Transverse colon (tissue), 3 donors: ENCODE measurements around the gene GRM3.

Experiments
- POLR2A ChIP-seq: fragments of 450-650 bp; IDR thresholded peaks from one replicate; pipeline ENCODE4 v1.6.1; 2016; ENCODE audit warnings: antibody characterized with exemption, mild to moderate bottlenecking, moderate library complexity
- TF ChIP-seq, protein P1 (sequence below), 5 experiments: fragments of 200-600 bp in 3 of 5; fragments of 450-650 bp in 2 of 5; sonication (generic) in 3 of 5; IDR thresholded peaks; 1 replicate in 2 of 5; 2 replicates in 3 of 5; pipeline ENCODE4 v1.5.1; 2016 to 2017; ENCODE audit warnings: antibody characterized with exemption in 5 of 5, inconsistent platforms in 3 of 5, mild to moderate bottlenecking in 2 of 5, moderate library complexity in 1 of 5

DNA sequence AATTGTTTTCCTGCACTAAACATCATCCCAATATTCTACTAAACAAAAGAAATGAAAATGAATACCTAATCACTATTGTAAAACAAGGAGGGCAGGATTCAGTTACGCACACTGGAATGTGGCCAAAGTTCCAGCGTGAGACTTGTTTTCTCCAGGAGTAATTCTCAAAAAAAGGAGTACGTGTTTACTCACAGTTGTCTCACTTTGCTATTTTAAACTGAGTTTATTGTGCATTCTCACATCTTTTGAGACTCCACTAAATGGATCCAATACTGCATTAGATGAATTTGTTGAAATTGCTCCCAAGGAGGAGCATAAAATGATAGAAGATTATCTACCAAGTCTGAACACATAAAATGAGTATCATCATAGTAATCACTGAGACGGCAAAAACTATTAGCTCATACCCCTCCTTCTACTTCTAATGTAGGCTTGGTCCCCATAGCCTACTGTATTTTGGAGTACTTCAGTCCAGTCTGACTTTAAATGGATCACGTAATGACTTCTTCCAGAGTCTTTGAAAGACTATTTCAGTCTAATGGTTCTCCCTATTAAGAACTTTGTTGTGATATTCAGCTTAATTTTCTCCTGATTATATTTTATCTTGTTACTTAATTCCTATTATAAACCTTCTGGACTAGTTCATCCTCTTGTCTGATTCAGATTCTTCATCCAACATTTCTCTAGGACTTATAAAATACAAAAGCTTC lies 3.8 kb downstream of the GRM3 start:
- TF ChIP-seq POLR2A, result no peak
- TF ChIP-seq, protein P1, sequence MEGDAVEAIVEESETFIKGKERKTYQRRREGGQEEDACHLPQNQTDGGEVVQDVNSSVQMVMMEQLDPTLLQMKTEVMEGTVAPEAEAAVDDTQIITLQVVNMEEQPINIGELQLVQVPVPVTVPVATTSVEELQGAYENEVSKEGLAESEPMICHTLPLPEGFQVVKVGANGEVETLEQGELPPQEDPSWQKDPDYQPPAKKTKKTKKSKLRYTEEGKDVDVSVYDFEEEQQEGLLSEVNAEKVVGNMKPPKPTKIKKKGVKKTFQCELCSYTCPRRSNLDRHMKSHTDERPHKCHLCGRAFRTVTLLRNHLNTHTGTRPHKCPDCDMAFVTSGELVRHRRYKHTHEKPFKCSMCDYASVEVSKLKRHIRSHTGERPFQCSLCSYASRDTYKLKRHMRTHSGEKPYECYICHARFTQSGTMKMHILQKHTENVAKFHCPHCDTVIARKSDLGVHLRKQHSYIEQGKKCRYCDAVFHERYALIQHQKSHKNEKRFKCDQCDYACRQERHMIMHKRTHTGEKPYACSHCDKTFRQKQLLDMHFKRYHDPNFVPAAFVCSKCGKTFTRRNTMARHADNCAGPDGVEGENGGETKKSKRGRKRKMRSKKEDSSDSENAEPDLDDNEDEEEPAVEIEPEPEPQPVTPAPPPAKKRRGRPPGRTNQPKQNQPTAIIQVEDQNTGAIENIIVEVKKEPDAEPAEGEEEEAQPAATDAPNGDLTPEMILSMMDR (IDR thresholded peaks at IDR 0.05), result no peak
